Endodermal cell (in vitro differentiated cells): ENCODE measurements around the gene VSTM5. TPM values are rescaled to one million over a fixed set of nuclear protein-coding genes. Genes with fewer than 3 reads are reported as not detected.

ENCODE experiments used
- DNase-seq: peaks from one replicate; pipeline ENCODE4 v3.0.0-alpha.2; 2017
- H3K27ac ChIP-seq: 2 replicates; pipeline ENCODE4 v1.5.1; 2013; ENCODE audit warnings: mild to moderate bottlenecking, low read depth, low read length, moderate library complexity
- H3K27me3 ChIP-seq: 2 replicates; pipeline ENCODE4 v1.6.1; 2013; ENCODE audit warnings: mild to moderate bottlenecking, low read length, moderate library complexity; ENCODE audit not compliant: insufficient read depth, control insufficient read depth, poor library complexity, severe bottlenecking
- H3K36me3 ChIP-seq: 2 replicates; pipeline ENCODE4 v1.7.0; 2013; ENCODE audit warnings: mild to moderate bottlenecking, low read length, moderate library complexity; ENCODE audit not compliant: control insufficient read depth, insufficient read depth
- H3K4me1 ChIP-seq: one replicate; pipeline ENCODE4 v1.7.0; 2013; ENCODE audit warnings: low read length; ENCODE audit not compliant: control insufficient read depth, insufficient read depth
- H3K4me3 ChIP-seq: 2 replicates; pipeline ENCODE4 v1.5.1; 2013; ENCODE audit warnings: mild to moderate bottlenecking, low read length, moderate library complexity
- H3K9ac ChIP-seq: 2 replicates; pipeline ENCODE4 v1.6.1; 2013; ENCODE audit warnings: mild to moderate bottlenecking, low read length, moderate library complexity; ENCODE audit not compliant: poor library complexity, severe bottlenecking; ENCODE audit errors: extremely low read depth
- H3K9me3 ChIP-seq: 2 replicates; pipeline ENCODE4 v1.6.1; 2013; ENCODE audit warnings: mild to moderate bottlenecking, low read length, moderate library complexity; ENCODE audit not compliant: control insufficient read depth
- H3K27ac Mint-ChIP-seq: 2 replicates; pipeline ENCODE4 v1.8.0; 2020; ENCODE audit warnings: mixed read lengths
- H3K27me3 Mint-ChIP-seq: 2 replicates; pipeline ENCODE4 v1.8.0; 2021; ENCODE audit warnings: mild to moderate bottlenecking, mixed read lengths; ENCODE audit not compliant: insufficient read depth
- H3K36me3 Mint-ChIP-seq: 2 replicates; pipeline ENCODE4 v1.8.0; 2020; ENCODE audit warnings: low read depth, mixed read lengths
- H3K4me1 Mint-ChIP-seq: 2 replicates; pipeline ENCODE4 v1.8.0; 2020; ENCODE audit warnings: mixed read lengths
- H3K4me3 Mint-ChIP-seq: 2 replicates; pipeline ENCODE4 v1.8.0; 2020; ENCODE audit warnings: mild to moderate bottlenecking, moderate library complexity, mixed read lengths
- H3K9me3 Mint-ChIP-seq: 2 replicates; pipeline ENCODE4 v1.8.0; 2020; ENCODE audit warnings: mild to moderate bottlenecking, mixed read lengths
- CTCF ChIP-seq: fragments of 200-600 bp; sonication (generic); conservative IDR thresholded peaks from 2 replicates; pipeline ENCODE4 v1.5.0; 2021; ENCODE audit warnings: antibody characterized with exemption, mild to moderate bottlenecking
- WGBS, 2 experiments: methylation state at CpG; one replicate each; pipeline versions ENCODE4 v1.1.5 to v1.1.7; 2013; ENCODE audit warnings: missing lambda C conversion rate in 2 of 2, mixed read lengths in 1 of 2; ENCODE audit not compliant: insufficient coverage in 1 of 2, insufficient read length in 1 of 2; 5-methylcytosine and 5-hydroxymethylcytosine counted together
- total RNA-seq, 2 donors: library from RNA; stranded (reverse); fragmentation: NEBNext Ultra II Directional in 1 of 2; extraction: Animal tissue kit (Norgen Biotek cat#: 25700) in 1 of 2; gene quantifications; 2 replicates in 1 of 2; 3 replicates in 1 of 2; pipeline ENCODE4 v1.2.1, GENCODE V29; 2021

Gene VSTM5
- total RNA-seq, 2 donors from 2014 or later = 0.29 to 0.75 TPM

DNA sequence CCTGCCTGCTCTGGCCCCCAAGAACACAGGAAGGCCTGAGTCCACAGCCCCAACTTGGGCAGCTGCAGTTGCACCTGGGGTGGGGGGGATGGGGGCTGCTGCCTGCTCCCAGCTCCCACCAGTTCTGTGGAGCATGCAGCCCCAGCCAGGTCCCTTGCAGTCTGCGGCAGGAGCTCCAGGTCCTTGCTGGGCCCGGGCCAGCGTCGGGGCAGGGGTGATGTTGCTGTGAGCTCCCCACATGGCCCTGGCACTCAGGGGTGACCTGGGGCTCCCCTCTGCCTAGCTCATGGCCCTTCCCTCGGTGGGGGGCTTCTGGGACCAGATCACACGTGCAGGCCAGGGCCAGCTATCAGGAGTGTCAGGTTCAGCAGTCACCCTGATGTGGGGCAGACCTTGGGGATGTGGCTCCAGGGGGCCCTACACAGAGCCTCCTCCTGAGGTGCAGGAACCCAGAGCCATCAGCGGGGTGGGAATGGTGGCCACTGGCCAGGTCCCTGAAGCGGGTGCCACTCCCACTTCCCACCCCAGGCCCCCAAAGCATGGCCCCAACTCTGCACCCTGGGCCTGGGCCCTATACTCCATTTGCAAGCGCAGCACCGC is 76.7 kb downstream of the VSTM5 start:
- no peaks in the 10 kb centered on the region for H3K4me1 ChIP-seq
- Mint-ChIP-seq H3K27ac (no peak overlapping the region), H3K4me3 (no peak overlapping the region), H3K36me3 (peaks cover under 1% of the 10 kb centered on the region), H3K9me3 (no peaks in the 10 kb centered on the region), H3K4me1 (peaks cover 23% of the 10 kb centered on the region), H3K27me3 (no peaks in the 10 kb centered on the region)
- TF ChIP-seq CTCF = no peak
- DNase-seq = no peak
- H3K36me3 ChIP-seq = no peaks in the 10 kb centered on the region
- H3K9ac ChIP-seq = no peak overlapping the region
- WGBS, 2 experiments = 94 to 95% methylated on average over 8 to 10 of the region's 10 CpGs
- no peaks in the 10 kb centered on the region for H3K27me3 ChIP-seq
- H3K27ac ChIP-seq = no peak overlapping the region
- peaks cover 25% of the 10 kb centered on the region for H3K9me3 ChIP-seq
- H3K4me3 ChIP-seq = no peak overlapping the region

GRCh38 chr11:93773045-93773477 is 77.4 kb downstream of the VSTM5 start:
- H3K4me3 Mint-ChIP-seq = no peak overlapping the region
- Histone ChIP-seq H3K4me3 (no peak overlapping the region), H3K4me1 (no peaks in the 10 kb centered on the region), H3K9ac (no peak overlapping the region), H3K27ac (no peak overlapping the region), H3K27me3 (no peaks in the 10 kb centered on the region), H3K9me3 (peaks cover 27% of the 10 kb centered on the region), H3K36me3 (no peaks in the 10 kb centered on the region)
- no peaks in the 10 kb centered on the region for H3K27me3 Mint-ChIP-seq
- peak; percentile 88 for DNase-seq
- no peak for TF ChIP-seq CTCF
- 83 to 90% methylated on average over 1 to 3 of the region's 3 CpGs for WGBS, 2 experiments
- no peak overlapping the region for H3K27ac Mint-ChIP-seq
- H3K4me1 Mint-ChIP-seq = peaks cover 29% of the 10 kb centered on the region
- peaks cover under 1% of the 10 kb centered on the region for H3K9me3 Mint-ChIP-seq
- peaks cover 2% of the 10 kb centered on the region for H3K36me3 Mint-ChIP-seq

GRCh38 chr11:93772123-93772522 is 78.3 kb downstream of the VSTM5 start:
- 95 to 100% methylated on average over 4 of the region's 4 CpGs for WGBS, 2 experiments
- Mint-ChIP-seq H3K36me3 (peaks cover 4% of the 10 kb centered on the region), H3K27ac (no peak overlapping the region), H3K27me3 (no peaks in the 10 kb centered on the region), H3K4me3 (no peak overlapping the region), H3K9me3 (peaks cover 6% of the 10 kb centered on the region), H3K4me1 (peaks cover 30% of the 10 kb centered on the region)
- TF ChIP-seq CTCF = no peak
- Histone ChIP-seq H3K36me3 (no peaks in the 10 kb centered on the region), H3K27me3 (no peaks in the 10 kb centered on the region), H3K4me1 (no peaks in the 10 kb centered on the region), H3K9me3 (peaks cover 32% of the 10 kb centered on the region), H3K4me3 (peak overlapping the region; percentile 64), H3K27ac (no peak overlapping the region), H3K9ac (no peak overlapping the region)
- no peak for DNase-seq
